ENCODE data around the gene UBASH3A. TPM values are rescaled to one million over a fixed set of nuclear protein-coding genes. Genes with fewer than 3 reads are reported as not detected.

The UBASH3A gene
- total and polyA plus RNA-seq, 9 donors, result 0.15 to 0.85 (median 0.24) TPM; not detected in 2

DNA sequence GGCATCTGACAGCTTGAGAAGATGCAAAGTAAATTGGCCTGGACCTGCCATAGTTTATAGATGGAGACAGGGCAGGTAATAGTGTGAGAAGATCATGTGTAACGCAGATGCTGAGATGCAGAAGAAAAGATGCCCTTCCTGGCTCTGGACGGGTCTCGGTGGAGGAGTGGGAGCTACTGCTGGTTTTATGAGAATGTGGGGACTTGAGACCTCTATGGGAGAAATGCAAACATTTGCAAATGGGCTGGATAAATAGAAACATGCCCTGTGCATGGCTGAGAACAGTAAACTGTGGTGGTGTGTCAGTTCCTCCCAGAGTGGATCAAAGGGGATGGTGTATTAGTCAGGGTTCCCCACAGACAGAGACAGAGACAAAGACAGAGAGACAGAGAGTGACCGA lies 21.9 kb downstream of the UBASH3A start:
- H3K36me3 ChIP-seq, result no peaks in the 10 kb centered on the region
- WGBS, 3 donors, result 77 to 81% (median 78%) methylated on average over 4 of the region's 4 CpGs
- H3K9me3 ChIP-seq, result no peaks in the 10 kb centered on the region
- no peak for DNase-seq
- no peak overlapping the region for H3K4me3 ChIP-seq
- no peak for TF ChIP-seq EP300 (IDR thresholded peaks at IDR 0.05)
- TF ChIP-seq, protein P1, sequence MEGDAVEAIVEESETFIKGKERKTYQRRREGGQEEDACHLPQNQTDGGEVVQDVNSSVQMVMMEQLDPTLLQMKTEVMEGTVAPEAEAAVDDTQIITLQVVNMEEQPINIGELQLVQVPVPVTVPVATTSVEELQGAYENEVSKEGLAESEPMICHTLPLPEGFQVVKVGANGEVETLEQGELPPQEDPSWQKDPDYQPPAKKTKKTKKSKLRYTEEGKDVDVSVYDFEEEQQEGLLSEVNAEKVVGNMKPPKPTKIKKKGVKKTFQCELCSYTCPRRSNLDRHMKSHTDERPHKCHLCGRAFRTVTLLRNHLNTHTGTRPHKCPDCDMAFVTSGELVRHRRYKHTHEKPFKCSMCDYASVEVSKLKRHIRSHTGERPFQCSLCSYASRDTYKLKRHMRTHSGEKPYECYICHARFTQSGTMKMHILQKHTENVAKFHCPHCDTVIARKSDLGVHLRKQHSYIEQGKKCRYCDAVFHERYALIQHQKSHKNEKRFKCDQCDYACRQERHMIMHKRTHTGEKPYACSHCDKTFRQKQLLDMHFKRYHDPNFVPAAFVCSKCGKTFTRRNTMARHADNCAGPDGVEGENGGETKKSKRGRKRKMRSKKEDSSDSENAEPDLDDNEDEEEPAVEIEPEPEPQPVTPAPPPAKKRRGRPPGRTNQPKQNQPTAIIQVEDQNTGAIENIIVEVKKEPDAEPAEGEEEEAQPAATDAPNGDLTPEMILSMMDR (IDR thresholded peaks at IDR 0.05), result no peak
- TF ChIP-seq POLR2A (IDR thresholded peaks at IDR 0.05), result no peak
- intact Hi-C loops (cut with DNase I), result no loop called here
- H3K4me1 ChIP-seq (ENCODE audit: insufficient read depth), result no peaks in the 10 kb centered on the region
- H3K27me3 ChIP-seq, result no peaks in the 10 kb centered on the region
- no peak overlapping the region for H3K27ac ChIP-seq

GRCh38 chr21:42426424-42426823 lies 22.7 kb downstream of the UBASH3A start:
- DNase-seq, result no peak
- no peaks in the 10 kb centered on the region for H3K27me3 ChIP-seq
- no peaks in the 10 kb centered on the region for H3K36me3 ChIP-seq
- no peaks in the 10 kb centered on the region for H3K4me1 ChIP-seq (ENCODE audit: insufficient read depth)
- intact Hi-C loops (cut with DNase I), result no loop called here
- H3K4me3 ChIP-seq, result no peak overlapping the region
- 75 to 79% (median 78%) methylated on average over 7 of the region's 7 CpGs for WGBS, 3 donors
- H3K9me3 ChIP-seq, result no peaks in the 10 kb centered on the region
- H3K27ac ChIP-seq, result no peak overlapping the region
- TF ChIP-seq EP300 (IDR thresholded peaks at IDR 0.05) (no peak), POLR2A (IDR thresholded peaks at IDR 0.05) (no peak)
- TF ChIP-seq, protein P1 (IDR thresholded peaks at IDR 0.05), result no peak

DNA sequence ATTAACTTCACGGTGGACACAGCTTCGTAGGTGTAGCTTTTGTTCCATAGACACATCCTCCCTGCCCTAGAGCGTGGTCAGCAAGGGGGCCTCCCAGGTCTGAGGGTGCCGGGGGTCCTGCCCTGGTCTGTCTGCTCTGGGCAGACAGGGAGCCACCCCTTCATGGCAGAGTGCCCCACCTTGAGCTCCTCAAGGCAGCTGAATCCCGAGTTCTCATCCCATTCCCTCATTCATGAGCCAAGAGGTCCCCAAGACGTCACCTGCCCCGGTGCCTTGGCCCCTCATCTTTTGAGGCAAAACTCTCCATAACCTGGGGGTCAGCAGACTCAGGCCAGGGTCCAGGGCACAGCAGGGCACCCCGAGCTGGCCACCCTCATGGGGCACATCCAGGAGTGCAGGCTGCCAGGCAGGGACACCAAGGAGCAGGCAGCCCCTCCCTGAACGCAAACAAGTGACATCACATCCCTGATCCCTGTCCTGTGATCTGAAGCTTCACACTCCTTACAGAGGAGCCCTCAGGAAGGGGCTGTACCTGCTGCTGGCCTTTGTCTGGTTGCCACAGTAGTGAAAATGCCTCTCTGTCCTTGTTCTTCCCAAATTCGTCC lies 23.3 kb downstream of the UBASH3A start:
- Histone ChIP-seq H3K4me3 (no peak overlapping the region), H3K27ac (no peak overlapping the region), H3K27me3 (no peaks in the 10 kb centered on the region), H3K9me3 (no peaks in the 10 kb centered on the region), H3K4me1 (ENCODE audit: insufficient read depth) (no peaks in the 10 kb centered on the region), H3K36me3 (no peaks in the 10 kb centered on the region)
- intact Hi-C loops (cut with DNase I), result no loop called here
- WGBS, 3 donors, result 80 to 86% (median 84%) methylated on average over 10 of the region's 10 CpGs
- TF ChIP-seq, protein P1 (IDR thresholded peaks at IDR 0.05), result no peak
- no peak for DNase-seq

DNA sequence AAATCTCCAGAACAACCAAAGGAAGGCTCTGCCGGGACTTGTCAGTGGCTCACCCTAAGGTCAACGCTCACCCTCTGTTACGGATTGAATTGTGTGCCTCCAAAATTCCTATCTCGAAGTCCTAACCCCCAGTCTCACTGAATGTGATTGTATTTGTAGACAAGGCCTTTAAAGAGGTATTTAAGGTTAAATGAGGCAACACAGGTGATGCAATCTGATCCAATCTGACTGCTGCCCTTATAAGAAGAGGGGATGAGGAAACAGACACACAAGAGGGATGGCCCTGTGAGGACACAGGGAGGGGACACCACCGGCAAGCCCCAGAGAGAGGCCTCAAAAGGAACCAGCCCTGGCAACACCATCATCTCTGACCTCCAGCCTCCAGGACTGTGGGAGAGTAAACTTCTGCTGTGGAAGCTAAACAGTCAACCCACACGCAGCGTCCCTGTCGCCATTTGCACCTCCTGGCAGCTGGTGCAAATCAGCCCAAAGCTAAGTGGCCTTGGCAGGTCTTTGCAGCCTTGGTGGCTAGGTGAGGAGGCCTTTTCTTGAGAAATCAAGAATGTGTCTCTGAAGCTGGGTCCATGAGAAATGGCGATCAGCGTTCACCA lies 24.2 kb downstream of the UBASH3A start:
- H3K27ac ChIP-seq, result no peak overlapping the region
- no peak for DNase-seq
- H3K36me3 ChIP-seq, result no peaks in the 10 kb centered on the region
- H3K9me3 ChIP-seq, result no peaks in the 10 kb centered on the region
- WGBS, 3 donors, result 59 to 67% (median 61%) methylated on average over 10 of the region's 10 CpGs
- no peak overlapping the region for H3K4me3 ChIP-seq
- TF ChIP-seq, protein P1 (IDR thresholded peaks at IDR 0.05), result no peak
- no peak for TF ChIP-seq POLR2A (IDR thresholded peaks at IDR 0.05)
- no peak for TF ChIP-seq EP300 (IDR thresholded peaks at IDR 0.05)
- no peaks in the 10 kb centered on the region for H3K27me3 ChIP-seq
- H3K4me1 ChIP-seq (ENCODE audit: insufficient read depth), result no peaks in the 10 kb centered on the region
- intact Hi-C loops (cut with DNase I), result no loop called here
